ENCODE results near the gene FBXO34.

GRCh38 chr14:55267820-55268219 lies 3.4 kb upstream of the FBXO34 start:
- no peak for TF ChIP-seq ZNF24 (IDR thresholded peaks at IDR 0.05)
- TF ChIP-seq BCLAF1 (IDR thresholded peaks at IDR 0.05) = no peak
- TF ChIP-seq POLR2AphosphoS5 (IDR thresholded peaks at IDR 0.05; ENCODE audit: low read depth, low read length) = no peak
- no peak for TF ChIP-seq CTCF (CRISPR knock-in tag; IDR thresholded peaks at IDR 0.05)

Data from HepG2 (cell line).